H1 (cell line): ENCODE measurements around the gene SGCE. TPM values are rescaled to one million over a fixed set of nuclear protein-coding genes. Genes with fewer than 3 reads are reported as not detected.

Experiments used
- BACH1 ChIP-seq: IDR thresholded peaks from 2 replicates; pipeline ENCODE4 v1.6.1; 2012; ENCODE audit warnings: low read length, improper control_type of control experiment
- BCL11A ChIP-seq, 2 experiments: IDR thresholded peaks; one replicate each; pipeline ENCODE4 v1.6.1; 2011; ENCODE audit warnings: low read depth in 2 of 2, low read length in 2 of 2, mild to moderate bottlenecking in 2 of 2
- CREB1 ChIP-seq: IDR thresholded peaks from 2 replicates; pipeline ENCODE4 v1.6.1; 2012; ENCODE audit warnings: inconsistent platforms
- NANOG ChIP-seq: IDR thresholded peaks from 2 replicates; pipeline ENCODE4 v1.6.1; 2011; ENCODE audit warnings: low read length, low read depth, mild to moderate bottlenecking, inconsistent platforms; ENCODE audit not compliant: insufficient read depth, poor library complexity, severe bottlenecking
- SAP30 ChIP-seq: fragments of 300-600 bp; sonication (generic); IDR thresholded peaks from 2 replicates; pipeline ENCODE4 v1.7.1; 2012; ENCODE audit warnings: low read length, moderate library complexity, mild to moderate bottlenecking, inconsistent platforms; ENCODE audit not compliant: insufficient read depth, insufficient replicate concordance
- polyA plus RNA-seq, 7 experiments: library from polyadenylated mRNA; depleted of rRNA in 3 of 7; stranded (reverse) in 5 of 7; unstranded in 2 of 7; fragments of >200 nt in 5 of 7; fragments of 200-250 nt in 2 of 7; gene quantifications; 1 replicate in 5 of 7; 2 replicates in 1 of 7; 4 replicates in 1 of 7; pipeline versions ENCODE4 v1.2.1 to v1.2.3, GENCODE V29; 2011 to 2013; ENCODE audit warnings: missing spikeins in 2 of 7, mixed read lengths in 2 of 7
- total RNA-seq: library from RNA; stranded (reverse); fragmentation: NEBNext Ultra II Directional; extraction: Animal tissue kit (Norgen Biotek cat#: 25700); gene quantifications from 2 replicates; pipeline ENCODE4 v1.2.1, GENCODE V29; 2021

SGCE gene
- total and polyA plus RNA-seq, 2 of the 8 experiments (the other 6 are each of a cell fraction or from before 2014, with no cell fraction given) = 12.8 to 25.0 TPM

- TF ChIP-seq SAP30 = no peak
- no peak for TF ChIP-seq BCL11A (IDR thresholded peaks at IDR 0.05; ENCODE audit: low read depth in 2 of 2, low read length in 2 of 2)
- no peak for TF ChIP-seq NANOG
- no peak for TF ChIP-seq BACH1
- TF ChIP-seq CREB1 = no peak
- TF ChIP-seq, all 59 proteins: peak for 0
These were observed 31.1 kb upstream of the SGCE start (continued) for GRCh38 chr7:94687076-94687475.
